UCSD-AML1 (cell line): ENCODE data around the gene VTN.
"Not testable (repeated sequence)": the region's sequence is repeated elsewhere in the genome, so short reads cannot be mapped to it uniquely, and the experiment has no call there.

ENCODE experiments used
- DNase-seq: peaks from one replicate; lab custom pipeline; 2025; ENCODE audit not compliant: unreplicated experiment; lab: John Stamatoyannopoulos, UW

Gene VTN

GRCh38 chr17:28344011-28344410 is 26.1 kb downstream of the VTN start:
- no peak for DNase-seq

- no peak for DNase-seq
These were observed 26.6 kb downstream of the VTN start for GRCh38 chr17:28343491-28343932.

DNA sequence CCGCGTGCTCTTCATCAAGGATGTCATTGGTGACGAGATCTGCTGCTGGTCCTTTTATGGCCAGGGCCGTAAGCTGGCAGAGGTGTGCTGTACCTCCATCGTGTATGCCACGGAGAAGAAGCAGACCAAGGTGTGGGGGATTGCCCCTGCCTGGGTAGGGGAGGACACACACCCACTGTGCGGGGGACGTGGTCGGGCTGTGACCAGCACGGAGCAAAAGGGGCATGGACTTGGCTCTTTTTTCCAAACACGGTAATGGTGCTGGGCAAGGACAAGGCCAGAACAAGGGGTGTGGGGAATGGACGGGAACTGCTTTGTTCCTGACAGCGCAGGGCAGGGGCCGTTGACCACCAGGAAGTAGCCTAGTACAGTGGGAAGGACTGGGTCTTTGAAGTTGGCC is 27.8 kb downstream of the VTN start:
- DNase-seq: no peak

DNA sequence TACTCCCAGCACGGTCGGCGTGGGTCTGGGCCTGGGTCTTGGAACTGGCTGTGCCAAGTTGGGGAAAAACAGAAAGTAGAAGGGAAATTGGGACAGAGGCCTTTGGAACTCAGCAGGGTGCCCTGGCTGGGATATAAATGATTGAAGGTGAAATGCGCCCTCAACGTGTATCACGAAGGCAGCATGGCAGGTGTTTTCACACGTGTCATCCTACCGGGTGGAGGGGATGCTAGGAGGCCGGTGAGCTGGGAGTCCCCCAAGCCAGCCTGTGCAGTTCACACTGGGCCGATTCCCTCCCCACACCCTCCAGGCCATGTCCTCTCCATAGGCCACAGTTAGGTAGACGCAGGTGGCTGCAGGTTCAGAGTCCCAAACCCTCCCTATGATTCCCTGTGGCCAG is 28.6 kb downstream of the VTN start:
- no peak for DNase-seq

- DNase-seq: no peak
These were observed 29.7 kb downstream of the VTN start for GRCh38 chr17:28340374-28340773.

- no peak for DNase-seq
These were observed 30.7 kb downstream of the VTN start for GRCh38 chr17:28339431-28339830.

GRCh38 chr17:28338769-28339212 is 31.3 kb downstream of the VTN start:
- not testable (repeated sequence) for DNase-seq

- DNase-seq: no peak
These were observed 31.9 kb downstream of the VTN start for GRCh38 chr17:28338056-28338768.

GRCh38 chr17:28335959-28336871 is 33.9 kb downstream of the VTN start:
- peak; percentile 49 for DNase-seq

- DNase-seq: peak; percentile 99
These were observed 34.7 kb downstream of the VTN start, which contains the start of the genes IFT20 and TNFAIP1 for GRCh38 chr17:28335201-28335958. IFT20 (minus strand) TSS chr17:28335472; CDS start chr17:28331985, 3,487 bp downstream. TNFAIP1 (plus strand) TSS chr17:28335761; CDS start chr17:28339522, 3,761 bp downstream.

DNA sequence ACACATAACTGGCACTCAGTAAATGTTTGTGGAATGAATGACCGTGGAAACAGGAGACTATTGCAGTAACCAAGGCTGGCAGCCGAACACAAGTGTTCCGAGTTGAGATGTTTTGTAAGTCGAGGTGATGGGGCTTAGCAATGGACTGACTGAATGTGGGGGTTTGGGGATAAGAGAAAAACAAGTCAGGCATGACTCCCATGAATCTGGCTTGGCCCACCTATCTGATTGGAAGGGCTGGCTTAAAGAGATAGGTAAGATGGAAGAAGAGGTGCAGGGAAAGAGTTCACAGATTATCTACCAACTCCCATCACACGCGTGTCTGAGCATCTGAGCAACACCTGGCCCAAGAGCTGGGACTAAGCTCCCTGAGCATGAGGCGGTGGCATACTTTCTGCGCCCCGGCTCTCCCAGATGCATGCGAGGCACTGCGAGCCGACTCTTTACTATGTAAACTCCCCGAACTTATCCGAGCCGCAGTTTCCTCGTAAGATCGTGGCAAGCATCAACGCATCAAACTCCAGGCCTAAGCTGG is 35.4 kb downstream of the VTN start:
- no peak for DNase-seq

- DNase-seq: no peak
These were observed 35.9 kb downstream of the VTN start for GRCh38 chr17:28334171-28334570.

DNA sequence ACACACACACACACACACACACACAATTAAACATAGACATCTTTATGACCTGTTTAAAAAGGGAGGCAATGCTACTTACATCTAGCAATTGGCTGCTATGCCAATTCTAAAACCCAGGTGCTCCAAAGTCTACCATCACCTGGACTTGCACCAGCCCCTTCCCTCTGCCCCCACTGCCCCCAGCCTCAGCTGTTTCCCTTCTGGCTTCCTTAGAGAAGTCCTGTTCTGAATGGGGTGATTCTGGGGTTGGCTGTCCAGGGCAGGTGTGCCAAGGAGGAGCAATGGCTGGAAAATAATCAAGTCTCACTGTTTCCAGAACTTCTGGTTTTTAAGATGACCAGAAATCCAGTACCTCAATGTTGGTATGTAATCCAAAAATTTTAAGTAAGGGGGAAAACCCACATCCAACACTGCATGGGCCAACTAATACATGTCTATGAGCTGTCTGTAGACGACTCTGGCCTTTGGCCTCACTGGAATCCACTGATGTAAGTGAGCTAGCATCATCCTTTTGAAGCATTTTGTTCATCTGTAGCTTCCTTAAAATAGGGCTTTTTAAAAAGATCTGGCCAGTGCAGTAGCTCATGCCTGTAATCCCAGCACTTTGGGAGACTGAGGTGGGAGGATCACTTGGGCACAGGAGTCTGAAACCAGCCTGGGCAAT is 36.9 kb downstream of the VTN start:
- DNase-seq: no peak

DNA sequence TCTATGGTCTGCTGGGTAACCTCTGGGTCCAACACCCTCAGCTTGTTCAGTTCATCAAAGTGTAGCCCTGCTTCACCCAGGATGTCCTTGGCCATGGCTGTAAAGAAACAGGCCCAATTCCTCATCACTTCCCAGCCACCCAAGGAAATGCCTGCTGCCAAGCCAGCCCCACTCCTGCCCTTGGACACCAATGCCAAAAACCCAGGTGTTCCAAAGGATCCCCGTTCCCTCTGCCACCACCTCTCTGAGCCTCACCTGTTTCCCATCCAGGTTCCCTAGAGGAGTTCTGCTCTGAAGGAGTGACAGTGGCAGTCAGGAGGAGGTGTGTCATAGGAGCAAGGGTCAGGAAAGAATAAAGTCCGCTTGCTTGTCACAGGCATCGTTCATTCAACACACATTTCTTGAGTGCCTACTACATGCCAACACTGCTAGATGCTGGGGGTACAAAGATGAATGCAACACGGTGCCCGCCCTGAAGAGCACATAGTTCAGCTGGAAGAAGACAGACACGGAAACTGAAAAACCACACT is 38.2 kb downstream of the VTN start:
- no peak for DNase-seq

DNA sequence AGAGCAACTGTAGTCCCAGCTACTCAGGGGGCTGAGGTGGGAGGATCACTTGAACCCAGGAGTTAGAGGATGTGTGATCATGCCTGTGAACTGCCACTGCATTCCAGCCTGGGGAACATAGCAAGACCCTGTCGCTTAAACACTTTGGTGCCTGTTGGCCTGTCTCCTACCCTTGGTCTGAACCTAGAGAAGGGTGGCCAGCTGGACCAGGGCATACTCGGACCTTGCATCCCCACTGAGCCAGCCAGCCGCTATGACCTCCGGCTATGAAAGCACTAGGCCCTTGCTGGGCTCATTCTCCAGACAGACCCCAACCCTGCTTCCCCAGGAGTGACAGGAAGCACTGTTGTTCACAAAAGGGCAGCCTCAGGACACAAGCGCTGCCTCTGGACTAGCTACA is 39.4 kb downstream of the VTN start:
- DNase-seq: no peak

GRCh38 chr17:28328325-28328724 is 41.8 kb downstream of the VTN start:
- DNase-seq: no peak

- DNase-seq: no peak
These were observed 42.4 kb downstream of the VTN start for GRCh38 chr17:28327709-28328108.

DNA sequence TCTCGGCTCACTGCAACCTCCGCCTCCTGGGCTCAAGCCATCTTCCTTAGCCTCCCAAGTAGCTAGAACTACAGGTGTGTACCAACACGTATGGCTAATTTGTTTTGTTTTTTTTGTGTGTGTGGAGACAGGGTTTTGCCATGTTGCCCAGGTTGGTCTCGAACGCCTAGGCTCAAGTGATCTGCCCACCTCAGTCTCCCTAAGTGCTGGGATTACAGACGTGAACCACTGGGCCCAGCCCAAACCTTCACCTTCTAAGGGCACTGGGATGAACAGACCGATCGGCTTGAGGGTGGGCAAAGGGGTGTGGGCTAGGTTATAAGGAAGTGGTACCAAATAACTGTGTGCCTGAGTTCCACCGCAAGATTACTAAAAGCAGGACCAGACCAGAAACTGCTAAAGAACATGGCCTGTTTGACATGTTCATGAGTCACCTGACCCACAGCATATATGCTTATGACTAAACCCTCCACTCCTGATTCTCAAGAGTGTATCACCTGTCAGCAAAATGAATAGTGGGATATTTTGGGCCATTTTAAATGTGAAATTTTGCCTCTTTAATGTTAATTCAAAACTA is 43.0 kb downstream of the VTN start:
- DNase-seq: no peak

- DNase-seq: no peak
These were observed 44.0 kb downstream of the VTN start for GRCh38 chr17:28326114-28326513.

DNA sequence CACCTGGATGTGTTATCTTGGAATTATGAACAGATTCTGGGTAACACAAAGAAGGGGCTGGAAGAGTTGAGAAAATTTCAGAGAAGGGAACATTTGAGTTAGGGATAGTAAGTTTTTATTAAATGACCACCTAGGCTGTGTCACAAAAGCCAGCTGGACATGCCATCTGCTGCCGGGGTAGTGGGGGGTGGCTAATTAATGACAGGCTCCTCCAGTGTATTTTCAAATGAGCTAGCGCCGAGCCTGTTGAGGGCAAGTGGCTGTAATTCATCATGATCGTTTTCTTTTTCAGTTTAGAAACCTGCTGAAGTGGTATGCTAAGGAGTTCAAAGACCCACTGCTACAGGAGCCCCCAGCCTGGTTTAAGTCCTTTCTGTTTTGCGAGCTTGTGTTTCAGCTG is 44.9 kb downstream of the VTN start:
- no peak for DNase-seq
